ENCODE measurements around the gene GTPBP6.
"Not testable (repeated sequence)": the region's sequence is repeated elsewhere in the genome, so short reads cannot be mapped to it uniquely, and the experiment has no call there.

The GTPBP6 gene

DNA sequence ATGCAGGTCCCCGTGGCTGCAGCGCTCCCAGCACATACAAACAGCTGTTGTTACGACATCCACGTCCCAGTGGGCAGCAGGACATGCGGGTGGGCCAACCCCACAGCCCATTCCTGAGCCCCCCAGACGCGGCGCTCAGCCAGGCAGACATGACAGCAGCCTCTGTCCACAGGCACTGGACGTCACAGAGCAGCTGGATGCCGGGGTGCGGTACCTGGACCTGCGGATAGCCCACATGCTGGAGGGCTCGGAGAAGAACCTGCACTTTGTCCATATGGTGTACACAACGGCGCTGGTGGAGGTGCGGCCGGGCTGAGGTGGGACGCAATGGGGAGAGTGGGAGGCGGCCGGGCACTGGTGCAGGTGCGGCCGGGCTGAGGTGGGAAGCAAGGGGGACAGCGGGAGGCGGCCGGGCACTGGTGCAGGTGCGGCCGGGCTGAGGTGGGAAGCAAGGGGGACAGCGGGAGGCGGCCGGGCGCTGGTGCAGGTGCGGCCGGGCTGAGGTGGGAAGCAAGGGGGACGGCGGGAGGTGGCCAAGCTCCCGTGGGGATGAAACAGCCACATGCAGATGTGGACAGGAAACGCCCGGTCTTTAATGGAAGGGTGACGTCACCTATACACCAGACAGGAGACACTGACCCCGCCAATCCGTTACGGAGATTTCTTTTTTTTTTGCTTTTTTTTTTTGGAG is 28.0 kb downstream of the GTPBP6 start:
- no peak for DNase-seq

DNA sequence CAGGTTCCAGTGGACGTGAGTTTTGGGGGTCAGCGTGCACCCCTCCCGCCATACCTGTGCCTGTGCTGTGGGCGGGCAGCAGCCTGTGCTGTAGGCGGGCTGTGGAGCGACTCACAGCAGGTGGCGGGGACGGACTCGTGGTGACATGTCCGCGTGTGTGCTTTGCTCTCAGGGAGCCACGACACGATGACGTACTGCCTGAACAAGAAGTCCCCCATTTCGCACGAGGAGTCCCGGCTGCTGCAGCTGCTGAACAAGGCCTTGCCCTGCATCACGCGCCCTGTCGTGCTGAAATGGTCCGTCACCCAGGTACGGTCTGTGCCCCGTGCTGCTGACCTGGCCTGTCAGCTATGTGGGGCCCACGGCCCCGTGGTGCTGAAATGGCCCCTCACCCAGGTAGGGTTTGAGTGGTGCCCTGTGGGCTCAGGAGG is 30.0 kb downstream of the GTPBP6 start:
- no peak for DNase-seq

DNA sequence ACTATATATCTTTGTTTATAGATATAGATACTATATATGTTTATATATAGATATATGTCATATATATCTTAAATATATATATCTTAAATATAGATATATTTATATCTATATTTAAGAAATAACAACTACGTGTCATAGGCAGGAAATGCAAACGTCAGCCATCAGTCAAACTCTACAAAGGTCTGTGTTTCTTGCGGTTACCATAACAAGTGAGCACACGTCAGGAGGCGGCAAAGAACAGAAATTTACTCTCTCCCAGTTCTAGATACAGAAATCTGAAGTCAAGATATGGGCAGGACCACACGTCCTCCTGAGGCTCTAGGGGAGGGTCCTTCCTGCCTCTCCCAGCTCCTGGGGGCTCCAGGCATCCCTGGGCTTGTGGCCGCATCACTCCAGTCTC is 30.9 kb downstream of the GTPBP6 start:
- DNase-seq = no peak

DNA sequence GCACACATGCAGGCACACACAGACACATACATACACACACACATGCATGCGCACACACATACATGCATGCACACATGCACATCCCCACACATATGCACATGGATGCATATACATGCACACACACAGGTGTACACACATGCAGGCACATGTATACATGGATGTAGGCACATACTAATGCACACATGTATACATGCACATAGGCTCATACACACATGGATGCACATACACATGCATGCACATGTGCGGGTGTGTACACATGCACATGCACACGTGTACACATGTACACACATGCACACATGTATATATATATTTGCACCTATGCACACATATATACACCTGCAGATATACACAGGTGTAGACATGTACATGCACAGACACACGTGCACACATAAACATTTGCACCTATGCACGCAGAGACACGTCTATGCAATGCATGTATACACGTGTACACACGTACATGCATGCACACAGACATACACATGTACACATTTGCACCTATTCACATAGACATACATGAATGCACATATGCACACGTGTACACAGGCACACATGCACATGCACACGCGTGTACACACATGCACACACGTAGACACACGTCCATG is 33.4 kb downstream of the GTPBP6 start:
- DNase-seq = no peak

DNA sequence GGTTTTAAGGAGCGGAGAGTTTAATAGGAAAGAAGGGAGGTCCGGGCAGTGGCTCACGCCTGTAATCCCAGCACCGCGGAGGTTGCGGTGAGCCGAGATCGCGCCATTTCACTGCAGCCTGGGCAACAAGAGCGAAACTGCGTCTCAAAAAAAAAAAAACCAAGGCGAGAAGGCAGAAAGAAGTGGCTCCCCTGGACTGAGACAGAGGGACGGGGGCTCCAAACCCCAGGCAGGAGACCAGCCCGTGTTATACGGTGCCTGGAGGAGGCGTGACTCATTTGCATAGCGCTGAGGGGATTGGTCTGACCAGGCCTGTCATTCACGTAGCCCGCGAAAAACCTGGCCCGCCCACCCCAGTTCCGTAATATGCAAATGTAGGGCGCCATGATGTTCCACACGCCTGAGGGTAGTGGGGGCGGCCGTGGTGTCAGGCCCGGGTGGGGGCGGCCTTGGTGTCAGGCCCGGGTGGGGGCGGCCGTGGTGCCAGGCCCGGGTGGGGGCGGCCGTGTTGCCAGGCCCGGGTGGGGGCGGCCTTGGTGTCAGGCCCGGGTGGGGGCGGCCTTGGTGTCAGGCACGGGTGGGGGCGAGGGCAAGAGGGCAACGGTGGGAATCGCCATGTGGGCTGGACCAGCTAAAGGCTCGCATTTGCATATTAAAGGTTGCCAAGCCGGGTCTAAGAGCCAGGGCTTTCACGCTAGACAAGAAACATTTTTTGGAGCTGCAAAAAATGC is 35.3 kb downstream of the GTPBP6 start:
- peak; percentile 95 for DNase-seq

DNA sequence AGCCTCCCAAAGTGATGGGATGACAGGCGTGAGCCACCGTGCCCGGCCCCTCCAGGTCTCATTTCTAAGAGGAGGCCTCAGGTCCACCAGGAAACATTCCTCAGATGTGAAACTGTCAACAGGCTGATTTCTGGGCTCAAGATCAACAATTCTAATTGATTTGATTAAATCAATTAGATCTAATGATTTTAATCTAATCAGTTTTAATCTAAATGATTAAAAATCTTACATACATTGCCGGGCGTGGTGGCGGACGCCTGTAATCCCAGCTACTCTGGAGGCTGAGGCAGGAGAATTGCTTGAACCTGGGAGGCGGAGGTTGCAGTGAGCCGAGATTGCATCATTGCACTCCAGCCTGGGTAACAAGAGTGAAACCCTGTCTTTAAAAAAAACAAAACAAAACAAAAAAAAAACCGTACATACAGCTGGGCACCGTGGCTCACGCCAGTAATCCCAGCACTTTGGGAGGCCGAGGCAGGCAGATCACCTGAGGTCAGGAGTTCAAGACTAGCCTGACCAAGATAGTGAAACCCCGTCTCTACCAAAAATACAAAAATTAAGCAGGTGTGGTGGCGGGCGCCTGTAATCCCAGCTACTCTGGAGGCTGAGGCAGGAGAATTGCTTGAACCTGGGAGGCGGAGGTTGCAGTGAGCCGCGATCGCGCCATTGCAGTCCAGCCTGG is 36.5 kb downstream of the GTPBP6 start:
- not testable (repeated sequence) for DNase-seq

DNA sequence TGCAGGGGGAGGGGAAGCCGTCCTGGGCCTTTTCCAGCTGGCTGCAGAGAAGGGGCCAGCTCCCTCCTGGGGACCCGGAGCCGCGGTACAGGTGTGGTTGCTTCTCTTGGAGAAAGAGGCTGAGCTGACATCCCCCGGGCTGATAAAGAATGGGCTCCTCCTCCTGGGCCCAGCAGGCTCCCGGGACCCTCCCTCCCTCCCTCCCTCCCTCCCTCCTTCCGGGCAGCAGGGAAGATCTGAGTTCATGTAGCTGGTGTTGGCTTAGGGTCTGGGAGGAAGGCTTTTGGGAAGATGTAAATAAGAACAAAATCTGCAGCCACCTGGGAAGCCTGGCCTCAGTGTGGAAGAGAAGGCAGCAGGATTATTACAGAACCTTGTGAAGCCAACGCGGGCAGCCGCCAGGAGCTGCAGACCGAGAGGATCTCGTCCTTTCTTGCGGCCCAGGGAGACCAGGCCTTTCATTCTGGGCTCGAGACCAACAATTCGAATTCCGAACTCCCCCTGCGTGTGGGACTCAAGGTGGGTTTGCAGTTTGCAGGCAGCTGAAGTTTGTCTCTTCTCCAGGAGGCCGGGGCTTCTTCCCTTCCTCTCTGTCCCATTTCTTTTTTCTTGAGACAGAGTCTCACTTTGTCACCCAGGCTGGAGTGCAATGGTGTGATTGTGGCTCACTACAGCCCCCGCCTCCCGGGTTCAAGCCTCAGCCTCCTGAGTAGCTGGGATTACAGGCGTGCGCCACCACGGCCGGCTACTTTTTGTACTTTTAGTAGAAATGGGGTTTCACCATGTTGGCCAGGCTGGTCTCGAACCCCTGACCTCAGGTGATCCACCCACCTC is 37.2 kb downstream of the GTPBP6 start, which contains the start of gene PLCXD1:
TSS of gene PLCXD1 (plus strand) at position 216 of the 834 bp plus-strand sequence. CDS start 2,807 bp downstream, outside the sequence.
- DNase-seq = no peak

DNA sequence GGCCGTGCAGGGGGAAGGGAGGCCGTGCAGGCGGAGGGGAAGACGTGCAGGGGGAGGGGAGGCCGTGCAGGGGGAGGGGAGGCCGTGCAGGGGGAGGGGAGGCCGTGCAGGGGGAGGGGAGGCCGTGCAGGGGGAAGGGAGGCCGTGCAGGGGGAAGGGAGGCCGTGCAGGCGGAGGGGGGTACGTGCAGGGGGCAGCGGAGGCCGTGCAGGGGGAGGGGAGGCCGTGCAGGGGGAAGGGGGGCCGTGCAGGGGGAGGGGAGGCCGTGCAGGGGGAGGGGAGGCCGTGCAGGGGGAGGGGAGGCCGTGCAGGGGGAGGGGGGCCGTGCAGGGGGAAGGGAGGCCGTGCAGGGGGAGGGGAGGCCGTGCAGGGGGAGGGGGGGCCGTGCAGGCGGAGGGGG is 37.9 kb downstream of the GTPBP6 start:
- not testable (repeated sequence) for DNase-seq

DNA sequence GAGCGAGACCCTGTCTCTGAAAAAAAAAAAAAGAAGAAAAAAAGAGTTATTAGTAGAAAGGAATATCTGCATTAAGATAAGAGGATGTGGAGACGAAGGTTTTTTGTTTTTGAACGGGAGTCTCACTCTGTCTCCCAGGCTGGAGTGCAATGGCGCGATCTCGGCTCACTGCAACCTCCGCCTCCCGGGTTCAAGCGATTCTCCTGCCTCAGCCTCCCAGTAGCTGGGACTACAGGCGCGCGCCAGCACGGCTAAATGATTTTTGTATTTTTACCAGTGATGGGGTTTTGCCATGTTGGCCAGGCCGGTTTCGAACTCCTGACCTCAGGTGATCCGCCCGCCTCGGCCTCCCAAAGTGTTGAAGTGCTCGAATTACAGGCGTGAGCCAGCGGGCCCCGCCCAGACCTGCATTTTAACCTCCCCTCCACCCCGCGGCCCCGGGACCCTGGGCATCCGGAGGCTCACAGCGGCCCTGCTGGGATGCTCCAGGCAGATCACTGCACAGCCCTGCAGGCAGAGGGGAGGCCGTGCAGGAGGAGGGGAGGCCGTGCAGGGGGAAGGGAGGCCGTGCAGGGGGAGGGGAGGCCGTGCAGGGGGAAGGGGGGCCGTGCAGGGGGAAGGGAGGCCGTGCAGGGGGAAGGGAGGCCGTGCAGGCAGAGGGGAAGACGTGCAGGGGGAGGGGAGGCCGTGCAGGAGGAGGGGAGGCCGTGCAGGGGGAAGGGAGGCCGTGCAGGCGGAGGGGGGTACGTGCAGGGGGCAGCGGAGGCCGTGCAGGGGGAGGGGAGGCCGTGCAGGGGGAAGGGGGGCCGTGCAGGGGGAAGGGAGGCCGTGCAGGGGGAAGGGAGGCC is 38.6 kb downstream of the GTPBP6 start:
- not testable (repeated sequence) for DNase-seq

DNA sequence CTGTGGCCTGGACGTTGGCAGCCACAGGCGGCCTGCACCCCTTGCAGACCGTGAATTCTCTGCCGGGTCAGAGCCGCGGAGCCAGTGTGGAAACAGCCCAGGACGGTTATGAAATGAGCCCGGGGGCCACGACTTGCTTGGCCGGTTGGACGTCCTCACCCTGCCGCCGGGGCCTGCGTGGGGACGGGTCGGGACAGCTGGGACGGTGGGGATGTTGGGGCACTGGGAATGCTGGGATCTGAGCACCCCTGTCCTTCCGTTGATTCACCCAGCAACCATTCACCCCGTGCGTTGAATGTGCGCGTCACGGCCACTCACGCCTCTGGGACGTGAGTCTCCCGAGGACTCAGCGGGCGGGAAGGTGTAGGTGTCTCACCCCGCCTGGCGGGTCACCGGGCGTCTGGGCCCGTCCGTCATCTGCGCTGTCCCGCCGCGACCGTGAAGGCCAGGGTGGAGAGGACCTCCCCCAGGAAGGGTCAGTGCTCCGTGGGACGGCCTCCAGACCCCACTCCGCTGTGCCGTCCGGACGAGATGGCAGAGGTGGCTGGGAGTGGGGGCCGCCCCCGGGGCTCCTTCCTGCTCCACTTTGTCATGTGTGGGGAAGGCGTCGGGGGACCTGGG is 41.9 kb downstream of the GTPBP6 start:
- no peak for DNase-seq

DNA sequence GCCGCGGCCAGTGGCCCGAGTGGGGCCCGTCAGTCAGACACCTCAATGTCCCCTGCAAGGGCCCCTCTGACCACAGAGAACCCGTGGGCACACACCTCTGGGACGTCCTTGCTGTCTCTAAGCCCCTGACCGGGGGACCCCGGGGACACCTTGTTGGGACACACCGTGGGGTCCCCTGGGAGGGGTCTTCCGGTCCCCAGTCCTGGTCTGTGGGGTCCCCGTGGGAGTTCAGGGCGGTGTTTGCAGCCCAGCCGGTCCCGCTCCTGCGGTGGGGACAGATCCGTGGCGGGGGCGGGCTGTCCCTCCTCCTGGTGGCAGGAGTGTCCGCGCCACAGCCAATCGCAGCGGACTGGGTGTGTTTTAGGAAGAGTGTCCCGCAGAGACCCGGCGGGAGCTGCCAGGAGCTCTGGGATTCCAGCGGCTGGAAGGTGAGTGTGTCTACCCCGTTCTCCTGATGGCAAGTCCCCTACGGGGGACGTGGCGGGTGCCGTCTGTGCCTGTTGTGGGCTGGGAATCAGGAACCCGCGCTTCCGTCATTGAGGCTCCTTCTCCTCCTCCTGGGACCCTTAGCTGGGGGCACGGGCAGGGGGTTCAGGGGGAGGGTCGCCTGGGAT is 42.5 kb downstream of the GTPBP6 start:
- DNase-seq = peak; percentile 23

DNA sequence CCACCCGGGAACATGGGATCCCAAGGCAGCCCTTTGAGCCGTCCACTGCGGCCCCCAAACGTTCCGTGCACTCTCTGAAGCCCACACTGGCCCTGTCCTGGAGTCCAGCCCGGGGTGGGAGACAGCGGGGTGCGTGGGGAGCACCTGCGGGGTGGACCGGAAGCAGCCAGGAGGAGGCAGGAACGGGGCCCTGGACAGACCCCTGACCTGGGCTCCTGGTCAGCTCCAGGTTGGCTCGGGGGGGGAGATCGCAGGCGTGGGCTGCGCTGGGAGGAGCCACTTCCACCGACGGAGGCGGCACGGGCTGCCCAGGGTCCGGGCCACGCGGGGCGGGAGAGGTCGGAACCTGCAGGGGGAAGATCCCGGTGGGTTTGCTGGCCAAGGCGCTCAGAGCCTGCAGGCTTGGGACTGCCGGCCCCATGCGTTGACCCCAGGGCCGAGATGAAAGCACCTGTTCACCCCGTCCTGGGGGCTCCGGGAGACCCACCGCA is 43.1 kb downstream of the GTPBP6 start:
- DNase-seq = no peak

DNA sequence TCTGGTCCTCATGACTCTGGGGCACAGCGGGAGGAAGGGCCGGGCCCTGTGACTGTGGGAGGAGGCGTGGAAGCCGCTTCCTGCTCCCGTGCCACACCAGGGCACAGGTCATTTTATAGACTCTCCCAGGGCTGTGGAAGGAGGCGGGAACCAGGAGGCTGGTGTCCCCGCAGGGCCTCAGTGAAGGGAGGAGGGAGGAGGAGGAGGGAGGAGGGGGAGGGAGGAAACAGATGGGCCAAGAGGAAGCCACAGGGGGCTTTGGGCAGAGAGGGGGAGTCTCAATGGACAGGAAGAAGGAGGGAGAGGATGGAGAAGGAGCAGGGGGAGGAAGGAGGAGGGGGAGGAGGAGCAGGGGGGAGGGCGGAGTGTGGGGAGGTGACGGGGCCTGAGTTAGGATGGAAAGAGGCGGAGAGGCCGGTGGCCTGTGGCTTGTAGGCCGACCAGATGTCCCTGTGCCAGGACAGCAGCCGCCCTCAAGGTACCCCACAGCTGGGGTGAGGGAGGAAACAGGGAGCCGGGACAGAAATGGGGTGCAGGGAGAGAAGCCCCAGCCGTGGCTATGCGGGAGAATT is 43.6 kb downstream of the GTPBP6 start:
- DNase-seq = no peak

DNA sequence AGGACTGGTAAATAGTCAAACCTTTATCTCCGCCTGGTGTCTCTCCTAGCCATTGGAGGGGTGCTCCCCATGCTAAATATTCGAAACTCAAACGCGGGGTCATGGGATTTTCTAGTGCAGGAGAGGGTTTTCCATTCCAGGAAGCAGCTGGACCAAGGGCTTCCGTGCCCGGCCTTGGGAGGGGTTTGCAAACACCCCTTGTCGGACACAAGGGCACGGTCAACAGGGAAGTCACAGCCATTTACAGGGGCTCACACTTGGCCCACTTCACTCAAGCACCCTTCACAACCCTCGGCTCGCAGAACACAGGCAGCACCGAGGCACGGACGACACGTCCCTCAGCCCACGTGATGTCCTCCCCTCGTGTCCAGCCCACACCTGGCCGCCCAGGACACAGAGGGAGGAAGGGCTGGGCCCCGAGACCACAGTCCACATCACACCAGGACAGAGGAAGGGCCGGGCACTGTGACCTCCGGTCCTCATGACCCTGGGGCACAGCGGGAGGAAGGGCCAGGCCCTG is 47.7 kb downstream of the GTPBP6 start:
- no peak for DNase-seq

DNA sequence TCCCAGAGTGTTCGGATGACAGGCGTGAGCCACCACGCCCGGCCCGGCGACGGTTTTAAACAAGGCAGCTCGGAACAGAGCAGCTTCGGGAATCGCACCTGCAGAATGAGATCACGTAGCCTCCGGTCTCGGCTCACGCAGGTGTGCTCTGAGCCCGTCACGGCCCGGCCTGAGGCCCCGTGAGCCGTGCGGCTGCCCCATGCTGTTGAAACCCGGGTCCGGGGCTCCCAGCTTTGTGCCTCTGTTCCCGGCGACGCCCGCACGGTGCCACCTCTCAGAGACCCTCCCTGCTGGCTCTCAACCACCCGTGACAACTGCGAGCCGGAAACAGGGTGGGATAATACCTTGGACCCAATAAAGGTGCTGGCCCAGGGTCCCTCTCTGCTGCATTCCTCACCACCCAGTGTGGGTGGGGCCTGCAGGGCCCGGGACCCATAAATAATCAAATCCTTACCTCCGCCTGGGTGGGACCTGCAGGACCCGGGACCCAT is 50.8 kb downstream of the GTPBP6 start:
- DNase-seq = no peak

DNA sequence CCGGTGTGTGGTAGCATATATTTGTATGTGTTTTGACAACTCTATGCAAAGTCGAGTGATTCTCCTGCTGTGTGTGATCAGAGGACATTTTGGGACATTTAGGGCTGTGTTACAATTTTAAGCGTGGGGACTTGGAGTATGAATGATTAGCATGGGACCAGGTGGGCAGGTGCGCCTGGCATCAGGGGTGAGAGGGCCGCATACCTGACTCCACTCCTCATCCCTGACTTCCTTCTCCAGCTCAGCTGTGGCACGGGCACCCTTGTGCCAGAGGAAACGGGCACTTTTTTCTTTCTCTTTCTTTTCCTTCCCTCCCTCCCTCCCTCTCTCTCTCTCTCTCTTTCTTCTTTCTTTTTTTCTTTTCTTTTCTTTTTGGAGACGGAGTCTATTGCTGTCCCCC is 53.1 kb downstream of the GTPBP6 start:
- no peak for DNase-seq

DNA sequence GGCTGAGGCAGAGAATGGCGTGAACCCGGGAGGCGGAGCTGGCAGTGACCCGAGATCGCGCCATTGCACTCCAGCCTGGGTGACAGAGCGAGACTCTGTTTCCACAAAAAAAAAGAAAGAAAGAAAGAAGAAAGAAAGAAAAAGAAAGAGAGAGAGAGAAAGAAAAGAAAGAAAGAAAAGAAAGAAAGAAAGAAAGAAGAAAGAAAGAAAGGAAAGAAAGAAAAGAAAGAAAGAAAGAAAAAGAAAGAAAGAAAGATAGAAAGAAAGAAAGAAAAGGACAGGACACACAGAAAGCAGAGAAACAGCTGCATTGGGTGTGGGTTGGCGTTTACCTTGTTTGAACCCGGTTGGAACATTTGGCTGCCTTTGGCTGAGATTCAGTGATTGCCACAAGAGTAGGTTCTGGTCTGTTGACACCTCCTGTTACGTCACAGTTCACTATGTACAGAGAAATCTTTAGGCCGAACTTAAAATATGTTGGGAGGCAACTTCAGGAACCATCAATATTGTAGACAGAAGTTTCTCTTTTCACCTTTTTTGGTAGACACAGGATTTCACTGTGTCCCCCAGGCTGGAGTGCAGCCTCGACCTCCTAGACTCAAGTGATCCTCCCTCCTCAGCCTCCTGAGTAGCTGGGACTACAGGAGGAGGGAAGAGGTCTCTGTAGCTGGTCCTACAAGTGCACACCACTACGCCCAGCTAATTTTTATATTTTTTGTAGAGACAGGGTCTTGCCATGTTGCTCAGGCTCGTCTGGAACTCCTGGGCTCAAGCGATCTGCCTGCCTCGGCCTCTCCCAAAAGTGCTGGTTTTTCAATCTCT is 53.8 kb downstream of the GTPBP6 start:
- no peak for DNase-seq

DNA sequence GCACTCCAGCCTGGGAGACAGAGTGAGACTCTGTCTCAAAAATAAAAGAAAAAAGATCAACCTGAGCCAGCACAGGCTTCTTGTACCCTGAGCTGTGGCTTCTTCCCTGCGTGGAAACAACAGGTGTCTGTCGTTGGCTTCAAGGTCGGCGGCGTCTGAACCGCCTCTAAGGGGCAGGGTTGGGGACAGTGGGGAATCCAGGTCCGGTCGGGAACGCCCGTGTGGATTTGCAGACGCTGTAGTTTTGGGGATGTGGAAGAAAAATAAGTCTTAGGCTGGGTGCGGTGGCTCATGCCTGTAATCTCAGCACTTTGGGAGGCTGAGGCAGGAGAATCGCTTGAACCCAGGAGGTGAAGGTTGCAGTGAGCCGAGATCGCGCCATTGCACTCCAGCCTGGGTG is 54.6 kb downstream of the GTPBP6 start:
- not testable (repeated sequence) for DNase-seq

Measured in activated CD4-positive, alpha-beta T cell treated with anti-CD3 and anti-CD28 coated beads, Interleukin-2, Interleukin-6, amounts not matched to agents 100 ng/mL and 50 ng/mL, durations not matched to agents 16 hours and 8 hours (primary cell).